Thoracic aorta endothelial cell (primary cell): Measurements from ENCODE around the gene UPK3B. TPM values are rescaled to one million over a fixed set of nuclear protein-coding genes. Genes with fewer than 3 reads are reported as not detected.

Source experiments
- small RNA-seq: library from RNA; depleted of rRNA; stranded (forward); fragments of <200 nt; gene quantifications from one replicate; pipeline ENCODE3, GENCODE V24; 2012
- total RNA-seq: library from RNA; depleted of rRNA; stranded (reverse); fragments of >200 nt; gene quantifications from 2 replicates; pipeline ENCODE4 v1.2.3, GENCODE V29; 2012

UPK3B gene
- total RNA-seq: 0.13 TPM in 1 of 2 replicates, not detected in the other

GRCh38 chr7:76509931-76510877 is at the start of gene UPK3B:
TSS of gene UPK3B (plus strand) at chr7:76510552. CDS start at chr7:76510653, 101 bp downstream.

DNA sequence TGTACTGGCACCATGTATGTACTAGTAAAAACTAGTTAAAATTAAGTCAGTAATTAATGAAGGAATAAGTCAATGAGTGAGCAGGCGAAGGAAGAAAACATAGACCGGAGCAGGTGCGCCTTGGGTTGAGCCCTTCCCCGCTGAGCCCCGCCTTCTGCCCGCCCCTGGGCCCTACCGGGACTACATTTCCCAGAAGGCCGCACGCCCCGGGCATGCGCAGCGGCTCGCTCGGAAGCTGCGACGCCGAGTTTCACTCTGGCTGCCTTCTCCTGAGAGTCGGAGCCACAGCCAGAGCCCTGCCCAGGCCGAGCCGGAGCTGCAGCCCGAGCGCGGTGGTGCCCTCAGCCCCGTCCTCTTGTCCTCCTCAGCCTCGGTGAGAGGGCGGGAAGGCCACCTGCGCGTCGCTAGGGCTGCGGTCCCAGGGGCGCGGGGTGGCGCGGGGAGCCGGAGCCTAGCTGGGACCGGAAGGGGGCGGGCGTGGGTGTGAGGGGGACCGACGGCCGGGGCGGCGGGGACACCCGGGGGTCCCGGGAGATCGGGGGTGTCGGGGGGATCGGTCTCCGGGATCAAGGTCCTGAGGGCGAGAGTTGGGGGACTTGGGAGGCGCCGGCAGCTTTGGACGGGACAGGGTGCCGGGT is 48.8 kb upstream of the UPK3B start, which contains the start of gene DTX2:
Gene DTX2, plus strand, starts transcription at position 246 of the 638 bp plus-strand sequence. CDS start 18,801 bp downstream, outside the sequence.

DNA sequence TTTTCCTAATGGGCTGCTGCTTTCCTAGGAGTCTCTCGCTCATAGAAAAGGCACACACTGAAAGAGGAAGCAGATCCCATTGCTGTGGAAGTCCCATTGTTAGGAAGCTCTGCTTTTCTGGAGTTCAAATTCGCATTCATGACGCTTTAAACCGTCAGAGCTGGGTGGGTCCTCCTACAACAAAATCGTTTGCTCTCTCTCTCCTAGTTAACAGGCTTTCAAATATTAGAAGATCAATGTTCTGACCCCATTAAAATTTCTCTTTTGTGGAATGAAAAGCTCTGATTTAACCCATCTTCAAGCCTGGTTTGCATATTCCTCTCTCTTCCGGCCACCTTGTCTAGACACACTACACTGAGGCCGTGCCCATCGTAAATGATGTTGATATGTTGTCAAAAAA is 32.8 kb downstream of the UPK3B start, which contains the start of gene SPDYE16:
Gene SPDYE16, minus strand, starts transcription at position 101 of the 400 bp plus-strand sequence. CDS start 1,838 bp downstream, outside the sequence.

Small RNAs within 50 kb of the gene (small RNA-seq; reads per million reads assigned to genes)
- not detected for gene RF00019

Other genes with a start within 250 kb of the UPK3B start
- gene HSPB1, start 207.9 kb upstream of the UPK3B start, total RNA-seq: 184 and 197 TPM in 2 replicates
- 213 and 249 TPM in 2 replicates for gene YWHAG, start 151.6 kb upstream of the UPK3B start, total RNA-seq
- gene SSC4D, start 100.9 kb upstream of the UPK3B start, total RNA-seq: 0.13 and 0.14 TPM in 2 replicates
- 0.53 and 3.1 TPM in 2 replicates for gene ZP3, start 85.6 kb upstream of the UPK3B start, total RNA-seq
- gene DTX2, start 48.8 kb upstream of the UPK3B start, total RNA-seq: 5.3 and 6.5 TPM in 2 replicates
- gene SPDYE16, start 32.7 kb downstream of the UPK3B start, total RNA-seq: not detected in 2 replicates
- gene POMZP3, start 116.7 kb downstream of the UPK3B start, total RNA-seq: 10.8 and 15.0 TPM in 2 replicates